HCT116 (cell line): ENCODE measurements around the gene SETD1B.

Experiments used
- CTCF ChIP-seq, 3 experiments: fragments of 200-600 bp in 1 of 3; sonication (generic) in 1 of 3; IDR thresholded peaks in 2 of 3; conservative IDR thresholded peaks in 1 of 3; 2 replicates each; pipeline ENCODE4 v1.5.1; 2012 to 2017; ENCODE audit warnings: low read depth in 2 of 3, low read length in 2 of 3, antibody characterized with exemption in 1 of 3, borderline replicate concordance in 1 of 3, control low read depth in 1 of 3, mild to moderate bottlenecking in 1 of 3, mixed read lengths in 1 of 3, mixed run types in 1 of 3, moderate library complexity in 1 of 3; ENCODE audit not compliant: insufficient read depth in 1 of 3
- POLR2A ChIP-seq: IDR thresholded peaks from 2 replicates; pipeline ENCODE4 v1.7.0; 2011; ENCODE audit warnings: borderline replicate concordance; ENCODE audit not compliant: insufficient read depth, insufficient read length; ENCODE audit errors: extremely low read depth

GRCh38 chr12:121789800-121790728 is 13.7 kb upstream of the SETD1B start:
- TF ChIP-seq CTCF (IDR thresholded peaks at IDR 0.05 in 2 of 3, conservative IDR thresholded peaks at IDR 0.05 in 1 of 3; ENCODE audit: borderline replicate concordance in 1 of 3, insufficient read depth in 1 of 3, low read depth in 2 of 3, low read length in 2 of 3) = no peak
- no peak for TF ChIP-seq POLR2A
